Measurements from ENCODE around the gene MOV10L1.

MOV10L1 gene

DNA sequence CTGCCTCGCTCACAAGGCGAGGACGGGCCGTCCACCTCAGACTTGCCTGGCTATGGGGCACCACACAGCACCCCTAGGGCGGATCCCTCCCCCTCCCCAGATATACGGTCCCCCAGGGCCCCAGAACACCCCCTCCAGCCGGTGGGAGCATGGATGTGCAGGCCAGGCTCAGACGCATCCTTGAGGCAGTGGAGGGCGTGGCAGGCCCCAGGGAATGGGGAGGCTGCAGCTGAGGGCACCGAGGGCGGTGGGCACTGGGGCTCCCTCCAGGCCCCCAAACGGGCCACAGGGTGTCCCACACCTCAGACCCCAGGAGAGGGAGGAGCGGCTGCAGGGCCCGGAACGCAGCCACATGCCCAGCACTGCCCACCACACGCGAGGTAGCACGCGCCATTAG is 43.8 kb upstream of the MOV10L1 start:
- no peak for DNase-seq
- intact Hi-C loops (cut with DNase I; ENCODE audit: low total_unique reads) = no loop called here
- TF ChIP-seq, protein P1, sequence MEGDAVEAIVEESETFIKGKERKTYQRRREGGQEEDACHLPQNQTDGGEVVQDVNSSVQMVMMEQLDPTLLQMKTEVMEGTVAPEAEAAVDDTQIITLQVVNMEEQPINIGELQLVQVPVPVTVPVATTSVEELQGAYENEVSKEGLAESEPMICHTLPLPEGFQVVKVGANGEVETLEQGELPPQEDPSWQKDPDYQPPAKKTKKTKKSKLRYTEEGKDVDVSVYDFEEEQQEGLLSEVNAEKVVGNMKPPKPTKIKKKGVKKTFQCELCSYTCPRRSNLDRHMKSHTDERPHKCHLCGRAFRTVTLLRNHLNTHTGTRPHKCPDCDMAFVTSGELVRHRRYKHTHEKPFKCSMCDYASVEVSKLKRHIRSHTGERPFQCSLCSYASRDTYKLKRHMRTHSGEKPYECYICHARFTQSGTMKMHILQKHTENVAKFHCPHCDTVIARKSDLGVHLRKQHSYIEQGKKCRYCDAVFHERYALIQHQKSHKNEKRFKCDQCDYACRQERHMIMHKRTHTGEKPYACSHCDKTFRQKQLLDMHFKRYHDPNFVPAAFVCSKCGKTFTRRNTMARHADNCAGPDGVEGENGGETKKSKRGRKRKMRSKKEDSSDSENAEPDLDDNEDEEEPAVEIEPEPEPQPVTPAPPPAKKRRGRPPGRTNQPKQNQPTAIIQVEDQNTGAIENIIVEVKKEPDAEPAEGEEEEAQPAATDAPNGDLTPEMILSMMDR (IDR thresholded peaks at IDR 0.05) = no peak

DNA sequence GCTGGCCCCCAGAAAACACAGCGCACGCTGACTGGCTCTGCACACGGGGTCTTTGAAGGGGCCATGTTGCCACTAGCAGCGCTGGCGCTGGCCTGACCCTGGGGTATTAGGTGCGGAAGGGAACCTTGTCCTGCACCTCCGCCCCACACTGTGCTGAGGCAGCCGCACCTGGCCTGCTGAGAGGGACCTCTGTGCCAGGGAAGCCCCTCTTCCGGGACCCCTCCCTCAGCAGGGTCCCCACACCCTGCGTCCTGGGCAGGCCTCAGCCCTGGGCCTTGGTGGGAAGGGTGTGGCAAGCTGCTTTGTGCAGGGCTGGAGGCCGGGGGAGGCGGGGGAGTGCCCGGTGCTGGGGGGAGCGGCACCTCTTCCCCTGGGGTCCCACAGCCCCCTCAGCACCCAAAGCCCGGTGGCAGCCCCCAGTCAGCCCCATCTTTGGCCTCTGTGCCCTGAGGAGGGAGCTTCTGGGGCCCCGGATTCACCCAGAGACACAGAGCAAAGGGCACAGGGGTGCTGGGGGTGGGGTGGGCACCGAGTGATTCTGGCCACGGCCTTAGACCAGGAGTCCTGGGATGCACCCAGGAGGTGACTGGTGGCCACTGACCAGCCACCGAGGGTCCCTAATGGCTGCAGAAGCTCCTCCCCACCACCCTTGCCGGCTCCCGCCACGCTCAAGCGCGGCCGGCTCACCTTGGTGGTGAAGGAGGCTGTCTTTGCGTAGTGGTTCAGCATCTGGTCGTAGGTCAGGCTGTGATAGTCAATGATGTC is 43.1 kb upstream of the MOV10L1 start:
- H3K4me1 ChIP-seq = no peaks in the 10 kb centered on the region
- no peaks in the 10 kb centered on the region for H3K36me3 ChIP-seq
- DNase-seq = no peak
- intact Hi-C loops (cut with DNase I; ENCODE audit: low total_unique reads) = no loop called here
- H3K27ac ChIP-seq = no peak overlapping the region
- peaks cover 0 to 36% of the 10 kb centered on the region in 2 donors for H3K27me3 ChIP-seq
- TF ChIP-seq, protein P1 (IDR thresholded peaks at IDR 0.05) = no peak
- H3K4me3 ChIP-seq = no peak overlapping the region
- H3K9me3 ChIP-seq = no peaks in the 10 kb centered on the region

More for the DNA sequence above, 43.8 kb upstream of the MOV10L1 start:
- no peak overlapping the region for H3K27ac ChIP-seq
- H3K4me3 ChIP-seq = no peak overlapping the region
- H3K9me3 ChIP-seq = no peaks in the 10 kb centered on the region
- H3K4me1 ChIP-seq = no peaks in the 10 kb centered on the region
- H3K27me3 ChIP-seq = peaks cover 0 to 38% of the 10 kb centered on the region in 2 donors
- no peaks in the 10 kb centered on the region for H3K36me3 ChIP-seq

DNA sequence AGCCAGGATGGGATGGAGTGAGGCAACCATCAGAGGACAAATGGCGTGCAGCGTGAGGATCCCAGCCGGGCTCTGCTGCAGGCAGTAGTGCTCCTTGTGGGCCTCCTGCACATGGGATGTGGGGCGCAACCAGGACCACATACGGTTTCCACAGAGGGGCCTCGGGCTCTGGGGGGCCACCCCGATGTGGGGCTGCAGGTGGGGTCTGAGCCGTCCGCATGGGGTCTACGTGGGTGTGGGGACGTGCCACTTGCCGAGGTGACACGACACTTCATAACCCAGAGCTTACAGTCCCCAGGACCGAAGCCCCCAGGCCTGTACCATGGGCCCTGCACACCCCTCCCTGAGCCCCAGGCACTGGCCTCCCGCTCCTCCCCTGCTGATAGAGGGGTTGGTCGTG is 42.5 kb upstream of the MOV10L1 start:
- no peak overlapping the region for H3K27ac ChIP-seq
- no peaks in the 10 kb centered on the region for H3K36me3 ChIP-seq
- peaks cover 0 to 35% of the 10 kb centered on the region in 2 donors for H3K27me3 ChIP-seq
- intact Hi-C loops (cut with DNase I; ENCODE audit: low total_unique reads) = no loop called here
- no peak overlapping the region for H3K4me3 ChIP-seq
- no peaks in the 10 kb centered on the region for H3K4me1 ChIP-seq
- no peaks in the 10 kb centered on the region for H3K9me3 ChIP-seq
- no peak for DNase-seq
- TF ChIP-seq, protein P1 (IDR thresholded peaks at IDR 0.05) = no peak

DNA sequence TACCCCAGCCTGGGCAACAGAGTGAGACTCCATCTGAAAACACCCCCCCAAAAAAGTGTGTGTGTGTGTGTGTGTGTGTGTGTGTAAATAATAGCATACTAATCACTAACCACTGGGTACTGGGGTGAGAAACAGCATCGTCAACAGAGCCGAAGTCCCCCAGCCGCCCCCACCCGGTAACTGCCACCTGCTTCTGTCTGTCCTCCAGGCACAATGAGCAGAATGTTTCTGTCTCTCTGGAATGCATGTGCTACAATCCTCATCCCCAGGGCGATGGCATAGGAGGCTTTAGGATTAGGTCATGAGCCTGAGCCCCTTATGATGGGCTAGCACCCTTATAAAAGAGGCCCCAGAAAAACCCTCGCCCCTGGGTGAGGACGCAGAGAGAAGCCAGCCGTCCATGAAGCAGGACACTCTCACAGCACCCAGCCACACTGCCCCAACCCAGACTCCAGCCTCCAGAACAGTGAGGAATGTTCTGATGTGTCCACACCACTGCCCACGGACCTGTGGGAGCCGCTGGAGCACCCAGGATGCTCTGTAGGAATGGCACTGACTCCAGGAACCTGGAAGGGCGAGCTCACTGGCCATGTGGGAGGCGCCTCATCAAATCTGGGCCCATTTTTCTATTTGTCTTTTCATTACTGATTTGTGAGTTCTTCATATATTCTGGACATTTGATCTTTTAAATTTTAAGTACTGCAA is 41.6 kb upstream of the MOV10L1 start:
- H3K9me3 ChIP-seq = peaks cover 0 to 5% (median 1%) of the 10 kb centered on the region in 3 donors
- H3K27me3 ChIP-seq = peaks cover 0 to 35% of the 10 kb centered on the region in 2 donors
- H3K4me1 ChIP-seq = no peaks in the 10 kb centered on the region
- H3K4me3 ChIP-seq = no peak overlapping the region
- no peak overlapping the region for H3K27ac ChIP-seq
- intact Hi-C loops (cut with DNase I; ENCODE audit: low total_unique reads) = no loop called here
- no peak for DNase-seq
- TF ChIP-seq, protein P1 (IDR thresholded peaks at IDR 0.05) = no peak
- H3K36me3 ChIP-seq = no peaks in the 10 kb centered on the region

DNA sequence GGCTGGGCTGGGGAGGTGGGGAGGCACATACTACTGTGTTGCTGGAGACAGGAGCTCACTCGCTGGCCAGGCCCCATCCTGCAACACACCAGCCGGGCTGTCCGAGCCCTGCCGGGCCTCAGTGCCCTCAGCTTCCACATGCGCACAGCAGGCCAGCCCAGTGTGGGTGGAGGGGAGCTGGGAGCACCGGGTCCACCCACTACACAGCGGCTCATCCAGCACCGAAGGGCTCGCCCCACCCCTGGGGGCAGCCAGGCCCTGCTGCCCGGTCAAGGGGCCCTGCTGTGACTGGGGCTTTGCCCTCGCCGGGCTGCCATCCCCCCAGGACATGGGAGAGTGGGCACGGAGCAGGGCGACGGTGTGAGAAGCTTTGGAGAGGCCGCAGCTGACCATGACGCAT is 41.0 kb upstream of the MOV10L1 start:
- DNase-seq = no peak
- Histone ChIP-seq H3K9me3 (peaks cover 3 to 12% (median 4%) of the 10 kb centered on the region in 3 donors), H3K4me1 (no peaks in the 10 kb centered on the region), H3K36me3 (no peaks in the 10 kb centered on the region), H3K27ac (no peak overlapping the region), H3K27me3 (peaks cover 0 to 35% of the 10 kb centered on the region in 2 donors), H3K4me3 (no peak overlapping the region)
- TF ChIP-seq, protein P1 (IDR thresholded peaks at IDR 0.05) = no peak
- intact Hi-C loops (cut with DNase I; ENCODE audit: low total_unique reads) = no loop called here

Data from tibial artery (tissue), 4 donors.